GM20431 (cell line): ENCODE measurements around the gene NR2F1-AS1.
"Not testable (repeated sequence)": the region's sequence is repeated elsewhere in the genome, so short reads cannot be mapped to it uniquely, and the experiment has no call there.

ENCODE experiments used
- in situ Hi-C: fragments of 300-500 bp; cut with MseI, MboI; formaldehyde crosslinking; loops from one replicate; pipeline ENCODE4 v1.15.0; 2020; ENCODE audit warnings: low sequenced_read_pairs; ENCODE audit not compliant: unreplicated experiment

Gene NR2F1-AS1

GRCh38 chr5:93403141-93403928 lies 177.7 kb downstream of the NR2F1-AS1 start:
- in situ Hi-C loops, result no loop called here

GRCh38 chr5:93402451-93402850 lies 178.6 kb downstream of the NR2F1-AS1 start:
- in situ Hi-C loops, result no loop called here

- in situ Hi-C loops, result no loop called here
Observed at GRCh38 chr5:93401634-93402213, 179.3 kb downstream of the NR2F1-AS1 start.

- in situ Hi-C loops, result no loop called here
Observed at GRCh38 chr5:93399675-93400074, 181.3 kb downstream of the NR2F1-AS1 start.

- in situ Hi-C loops, result no loop called here
Observed at GRCh38 chr5:93395971-93396379, 185.0 kb downstream of the NR2F1-AS1 start.

- in situ Hi-C loops, result no loop called here
Observed at GRCh38 chr5:93395010-93395409, 186.0 kb downstream of the NR2F1-AS1 start.

- in situ Hi-C loops, result no loop called here
Observed at GRCh38 chr5:93394301-93394700, 186.7 kb downstream of the NR2F1-AS1 start.

- in situ Hi-C loops, result not testable (repeated sequence)
Observed at GRCh38 chr5:93391169-93391568, 189.8 kb downstream of the NR2F1-AS1 start.

GRCh38 chr5:93385655-93386054 lies 195.4 kb downstream of the NR2F1-AS1 start:
- in situ Hi-C loops, result no loop called here

GRCh38 chr5:93384995-93385394 lies 196.0 kb downstream of the NR2F1-AS1 start:
- in situ Hi-C loops, result no loop called here

GRCh38 chr5:93384026-93384425 lies 197.0 kb downstream of the NR2F1-AS1 start:
- in situ Hi-C loops, result no loop called here

- in situ Hi-C loops, result no loop called here
Observed at GRCh38 chr5:93382188-93382825, 198.7 kb downstream of the NR2F1-AS1 start.

- in situ Hi-C loops, result no loop called here
Observed at GRCh38 chr5:93381057-93381456, 200.0 kb downstream of the NR2F1-AS1 start.

- in situ Hi-C loops, result no loop called here
Observed at GRCh38 chr5:93378073-93378472, 202.9 kb downstream of the NR2F1-AS1 start.

- in situ Hi-C loops, result no loop called here
Observed at GRCh38 chr5:93371893-93372292, 209.1 kb downstream of the NR2F1-AS1 start.

GRCh38 chr5:93364378-93364777 lies 216.6 kb downstream of the NR2F1-AS1 start:
- in situ Hi-C loops, result no loop called here

- in situ Hi-C loops, result no loop called here
Observed at GRCh38 chr5:93360436-93361088, 220.5 kb downstream of the NR2F1-AS1 start.

GRCh38 chr5:93359960-93360305 lies 221.1 kb downstream of the NR2F1-AS1 start:
- in situ Hi-C loops, result no loop called here
